Calu3 (cell line): ENCODE data around the gene PCLO. TPM values are rescaled to one million over a fixed set of nuclear protein-coding genes. Genes with fewer than 3 reads are reported as not detected.

ENCODE experiments used
- BruUV-seq: library from RNA; stranded (reverse); fragments of 400-500 nt; replicated peaks from 2 replicates; lab custom pipeline; 2021; lab: Mats Ljungman, UMichigan
- CTCF ChIA-PET: fragments of 300-600 bp; sonication (Branson Sonifier 250); formaldehyde crosslinking; loops from one replicate; lab custom pipeline; 2022; ENCODE audit warnings: antibody characterized with exemption; lab: Charles Lee
- DNase-seq: peaks from one replicate; pipeline ENCODE4 v3.0.0; 2022
- H3K27ac Mint-ChIP-seq: one replicate; pipeline ENCODE4 v1.8.0; 2022; ENCODE audit warnings: mixed read lengths; ENCODE audit not compliant: unreplicated experiment
- H3K27me3 Mint-ChIP-seq: one replicate; pipeline ENCODE4 v1.8.0; 2022; ENCODE audit warnings: mixed read lengths; ENCODE audit not compliant: unreplicated experiment
- H3K36me3 Mint-ChIP-seq: one replicate; pipeline ENCODE4 v1.8.0; 2022; ENCODE audit warnings: mild to moderate bottlenecking, moderate library complexity, mixed read lengths; ENCODE audit not compliant: insufficient read depth, unreplicated experiment
- H3K4me1 Mint-ChIP-seq: one replicate; pipeline ENCODE4 v1.8.0; 2022; ENCODE audit warnings: mild to moderate bottlenecking, low read depth, mixed read lengths; ENCODE audit not compliant: unreplicated experiment
- H3K4me3 Mint-ChIP-seq: one replicate; pipeline ENCODE4 v1.8.0; 2022; ENCODE audit warnings: mild to moderate bottlenecking, low read depth, moderate library complexity, mixed read lengths; ENCODE audit not compliant: unreplicated experiment
- H3K9me3 Mint-ChIP-seq: one replicate; pipeline ENCODE4 v1.8.0; 2022; ENCODE audit warnings: low read depth, mixed read lengths; ENCODE audit not compliant: unreplicated experiment
- CTCF ChIP-seq: fragments of 200-600 bp; IDR thresholded peaks from one replicate; pipeline ENCODE4 v1.8.0; 2022; ENCODE audit warnings: antibody characterized with exemption; ENCODE audit not compliant: unreplicated experiment
- intact Hi-C: fragments of 100-400 bp; cut with micrococcal nuclease; formaldehyde crosslinking; loops from one replicate; pipeline ENCODE4 v1.10.0; 2022; ENCODE audit not compliant: unreplicated experiment
- total RNA-seq: library from RNA; stranded (reverse); gene quantifications from 2 replicates; pipeline ENCODE4 v1.2.3, GENCODE V29; 2022

The PCLO gene
- total RNA-seq, 1 experiment from 2014 or later: 9.1 TPM

GRCh38 chr7:82945056-82945455 is 217.6 kb downstream of the PCLO start:
- no peaks in the 10 kb centered on the region for H3K4me1 Mint-ChIP-seq
- no peak for DNase-seq
- no peaks in the 10 kb centered on the region for H3K27me3 Mint-ChIP-seq
- no peaks in the 10 kb centered on the region for H3K9me3 Mint-ChIP-seq
- BruUV-seq: no TSS peak
- H3K4me3 Mint-ChIP-seq: no peak overlapping the region
- CTCF ChIA-PET: no interaction called here
- H3K36me3 Mint-ChIP-seq: no peaks in the 10 kb centered on the region
- no peak overlapping the region for H3K27ac Mint-ChIP-seq
- TF ChIP-seq CTCF: no peak
- intact Hi-C loops: no loop called here

- Mint-ChIP-seq H3K36me3 (no peaks in the 10 kb centered on the region), H3K4me1 (no peaks in the 10 kb centered on the region), H3K27me3 (no peaks in the 10 kb centered on the region), H3K27ac (no peak overlapping the region), H3K4me3 (no peak overlapping the region), H3K9me3 (no peaks in the 10 kb centered on the region)
- BruUV-seq: no TSS peak
- intact Hi-C loops: no loop called here
- CTCF ChIA-PET: no interaction called here
- no peak for TF ChIP-seq CTCF
- DNase-seq: no peak
Measured at GRCh38 chr7:82932516-82932915, 230.2 kb downstream of the PCLO start.

GRCh38 chr7:82926477-82926876 is 236.2 kb downstream of the PCLO start:
- CTCF ChIA-PET: interaction anchor here (0.7 kb wide), 1 partner anchor 83 kb away, joined by 3 read pairs; no protein-coding TSS in a partner anchor
- Mint-ChIP-seq H3K27ac (no peak overlapping the region), H3K4me1 (no peaks in the 10 kb centered on the region), H3K36me3 (no peaks in the 10 kb centered on the region), H3K27me3 (no peaks in the 10 kb centered on the region), H3K4me3 (no peak overlapping the region), H3K9me3 (no peaks in the 10 kb centered on the region)
- intact Hi-C loops: no loop called here
- no TSS peak for BruUV-seq
- TF ChIP-seq CTCF: no peak
- DNase-seq: no peak

GRCh38 chr7:82925331-82925730 is 237.4 kb downstream of the PCLO start:
- Mint-ChIP-seq H3K4me3 (no peak overlapping the region), H3K36me3 (no peaks in the 10 kb centered on the region), H3K4me1 (no peaks in the 10 kb centered on the region), H3K27me3 (no peaks in the 10 kb centered on the region), H3K27ac (no peak overlapping the region), H3K9me3 (no peaks in the 10 kb centered on the region)
- intact Hi-C loops: no loop called here
- TF ChIP-seq CTCF: no peak
- no peak for DNase-seq
- no TSS peak for BruUV-seq
- CTCF ChIA-PET: no interaction called here
